ENCODE measurements around the gene PRKAG2. TPM values are rescaled to one million over a fixed set of nuclear protein-coding genes. Genes with fewer than 3 reads are reported as not detected.

The PRKAG2 gene
- total and polyA plus RNA-seq, 2 of the 8 experiments (the other 6 are each of a cell fraction or from before 2014, with no cell fraction given) = 7.5 to 18.1 TPM

GRCh38 chr7:151859111-151859947 is 17.6 kb downstream of the PRKAG2 start (continued):
- TF ChIP-seq, protein P1, sequence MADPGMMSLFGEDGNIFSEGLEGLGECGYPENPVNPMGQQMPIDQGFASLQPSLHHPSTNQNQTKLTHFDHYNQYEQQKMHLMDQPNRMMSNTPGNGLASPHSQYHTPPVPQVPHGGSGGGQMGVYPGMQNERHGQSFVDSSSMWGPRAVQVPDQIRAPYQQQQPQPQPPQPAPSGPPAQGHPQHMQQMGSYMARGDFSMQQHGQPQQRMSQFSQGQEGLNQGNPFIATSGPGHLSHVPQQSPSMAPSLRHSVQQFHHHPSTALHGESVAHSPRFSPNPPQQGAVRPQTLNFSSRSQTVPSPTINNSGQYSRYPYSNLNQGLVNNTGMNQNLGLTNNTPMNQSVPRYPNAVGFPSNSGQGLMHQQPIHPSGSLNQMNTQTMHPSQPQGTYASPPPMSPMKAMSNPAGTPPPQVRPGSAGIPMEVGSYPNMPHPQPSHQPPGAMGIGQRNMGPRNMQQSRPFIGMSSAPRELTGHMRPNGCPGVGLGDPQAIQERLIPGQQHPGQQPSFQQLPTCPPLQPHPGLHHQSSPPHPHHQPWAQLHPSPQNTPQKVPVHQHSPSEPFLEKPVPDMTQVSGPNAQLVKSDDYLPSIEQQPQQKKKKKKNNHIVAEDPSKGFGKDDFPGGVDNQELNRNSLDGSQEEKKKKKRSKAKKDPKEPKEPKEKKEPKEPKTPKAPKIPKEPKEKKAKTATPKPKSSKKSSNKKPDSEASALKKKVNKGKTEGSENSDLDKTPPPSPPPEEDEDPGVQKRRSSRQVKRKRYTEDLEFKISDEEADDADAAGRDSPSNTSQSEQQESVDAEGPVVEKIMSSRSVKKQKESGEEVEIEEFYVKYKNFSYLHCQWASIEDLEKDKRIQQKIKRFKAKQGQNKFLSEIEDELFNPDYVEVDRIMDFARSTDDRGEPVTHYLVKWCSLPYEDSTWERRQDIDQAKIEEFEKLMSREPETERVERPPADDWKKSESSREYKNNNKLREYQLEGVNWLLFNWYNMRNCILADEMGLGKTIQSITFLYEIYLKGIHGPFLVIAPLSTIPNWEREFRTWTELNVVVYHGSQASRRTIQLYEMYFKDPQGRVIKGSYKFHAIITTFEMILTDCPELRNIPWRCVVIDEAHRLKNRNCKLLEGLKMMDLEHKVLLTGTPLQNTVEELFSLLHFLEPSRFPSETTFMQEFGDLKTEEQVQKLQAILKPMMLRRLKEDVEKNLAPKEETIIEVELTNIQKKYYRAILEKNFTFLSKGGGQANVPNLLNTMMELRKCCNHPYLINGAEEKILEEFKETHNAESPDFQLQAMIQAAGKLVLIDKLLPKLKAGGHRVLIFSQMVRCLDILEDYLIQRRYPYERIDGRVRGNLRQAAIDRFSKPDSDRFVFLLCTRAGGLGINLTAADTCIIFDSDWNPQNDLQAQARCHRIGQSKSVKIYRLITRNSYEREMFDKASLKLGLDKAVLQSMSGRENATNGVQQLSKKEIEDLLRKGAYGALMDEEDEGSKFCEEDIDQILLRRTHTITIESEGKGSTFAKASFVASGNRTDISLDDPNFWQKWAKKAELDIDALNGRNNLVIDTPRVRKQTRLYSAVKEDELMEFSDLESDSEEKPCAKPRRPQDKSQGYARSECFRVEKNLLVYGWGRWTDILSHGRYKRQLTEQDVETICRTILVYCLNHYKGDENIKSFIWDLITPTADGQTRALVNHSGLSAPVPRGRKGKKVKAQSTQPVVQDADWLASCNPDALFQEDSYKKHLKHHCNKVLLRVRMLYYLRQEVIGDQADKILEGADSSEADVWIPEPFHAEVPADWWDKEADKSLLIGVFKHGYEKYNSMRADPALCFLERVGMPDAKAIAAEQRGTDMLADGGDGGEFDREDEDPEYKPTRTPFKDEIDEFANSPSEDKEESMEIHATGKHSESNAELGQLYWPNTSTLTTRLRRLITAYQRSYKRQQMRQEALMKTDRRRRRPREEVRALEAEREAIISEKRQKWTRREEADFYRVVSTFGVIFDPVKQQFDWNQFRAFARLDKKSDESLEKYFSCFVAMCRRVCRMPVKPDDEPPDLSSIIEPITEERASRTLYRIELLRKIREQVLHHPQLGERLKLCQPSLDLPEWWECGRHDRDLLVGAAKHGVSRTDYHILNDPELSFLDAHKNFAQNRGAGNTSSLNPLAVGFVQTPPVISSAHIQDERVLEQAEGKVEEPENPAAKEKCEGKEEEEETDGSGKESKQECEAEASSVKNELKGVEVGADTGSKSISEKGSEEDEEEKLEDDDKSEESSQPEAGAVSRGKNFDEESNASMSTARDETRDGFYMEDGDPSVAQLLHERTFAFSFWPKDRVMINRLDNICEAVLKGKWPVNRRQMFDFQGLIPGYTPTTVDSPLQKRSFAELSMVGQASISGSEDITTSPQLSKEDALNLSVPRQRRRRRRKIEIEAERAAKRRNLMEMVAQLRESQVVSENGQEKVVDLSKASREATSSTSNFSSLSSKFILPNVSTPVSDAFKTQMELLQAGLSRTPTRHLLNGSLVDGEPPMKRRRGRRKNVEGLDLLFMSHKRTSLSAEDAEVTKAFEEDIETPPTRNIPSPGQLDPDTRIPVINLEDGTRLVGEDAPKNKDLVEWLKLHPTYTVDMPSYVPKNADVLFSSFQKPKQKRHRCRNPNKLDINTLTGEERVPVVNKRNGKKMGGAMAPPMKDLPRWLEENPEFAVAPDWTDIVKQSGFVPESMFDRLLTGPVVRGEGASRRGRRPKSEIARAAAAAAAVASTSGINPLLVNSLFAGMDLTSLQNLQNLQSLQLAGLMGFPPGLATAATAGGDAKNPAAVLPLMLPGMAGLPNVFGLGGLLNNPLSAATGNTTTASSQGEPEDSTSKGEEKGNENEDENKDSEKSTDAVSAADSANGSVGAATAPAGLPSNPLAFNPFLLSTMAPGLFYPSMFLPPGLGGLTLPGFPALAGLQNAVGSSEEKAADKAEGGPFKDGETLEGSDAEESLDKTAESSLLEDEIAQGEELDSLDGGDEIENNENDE (IDR thresholded peaks at IDR 0.05; ENCODE audit: insufficient replicate concordance, low read length) = no peak
- no peak for TF ChIP-seq HDAC2 (IDR thresholded peaks at IDR 0.05; ENCODE audit: borderline replicate concordance in 1 of 2, low read depth in 2 of 2, low read length in 2 of 2)
- no peak for TF ChIP-seq GTF2F1 (IDR thresholded peaks at IDR 0.05; ENCODE audit: borderline replicate concordance, low read depth, low read length)
- TF ChIP-seq EP300 (IDR thresholded peaks at IDR 0.05; ENCODE audit: borderline replicate concordance in 1 of 2, low read depth in 2 of 2, low read length in 2 of 2) = no peak
- no peak for TF ChIP-seq YY1 (IDR thresholded peaks at IDR 0.05; ENCODE audit: low read depth, low read length)
- no peak for TF ChIP-seq KDM1A (IDR thresholded peaks at IDR 0.05; ENCODE audit: borderline replicate concordance, low read length)

All from H1 (cell line).